IMR-90 (cell line): ENCODE measurements around the gene CHST3.
"Not testable (repeated sequence)": the region's sequence is repeated elsewhere in the genome, so short reads cannot be mapped to it uniquely, and the experiment has no call there.

Experiments used
- BHLHE40 ChIP-seq: fragments of 150-350 bp; IDR thresholded peaks from 2 replicates; pipeline ENCODE4 v1.6.1; 2016; ENCODE audit warnings: mild to moderate bottlenecking, low read depth, low read length
- CEBPB ChIP-seq: IDR thresholded peaks from 2 replicates; pipeline ENCODE4 v1.6.1; 2012; ENCODE audit warnings: low read depth, low read length, improper control_type of control experiment
- CHD1 ChIP-seq: IDR thresholded peaks from 2 replicates; pipeline ENCODE4 v1.6.1; 2012; ENCODE audit warnings: low read depth, low read length, improper control_type of control experiment
- CTCF ChIP-seq: conservative IDR thresholded peaks from 2 replicates; pipeline ENCODE4 v1.5.1; 2012; ENCODE audit warnings: mild to moderate bottlenecking, low read depth, low read length, improper control_type of control experiment
- ELK1 ChIP-seq: fragments of 150-350 bp; IDR thresholded peaks from 2 replicates; pipeline ENCODE4 v1.6.1; 2016; ENCODE audit warnings: low read depth, mild to moderate bottlenecking, low read length, moderate library complexity, borderline replicate concordance
- MAFK ChIP-seq: IDR thresholded peaks from 2 replicates; pipeline ENCODE4 v1.6.1; 2012; ENCODE audit warnings: low read depth, low read length, improper control_type of control experiment
- MAZ ChIP-seq: IDR thresholded peaks from 2 replicates; pipeline ENCODE4 v1.6.1; 2012; ENCODE audit warnings: low read depth, mild to moderate bottlenecking, low read length, improper control_type of control experiment, moderate library complexity, borderline replicate concordance
- MXI1 ChIP-seq: IDR thresholded peaks from 2 replicates; pipeline ENCODE4 v1.6.1; 2012; ENCODE audit warnings: low read depth, mild to moderate bottlenecking, low read length, moderate library complexity, borderline replicate concordance
- POLR2A ChIP-seq: IDR thresholded peaks from 2 replicates; pipeline ENCODE4 v1.6.1; 2012; ENCODE audit warnings: mild to moderate bottlenecking, low read depth, low read length
- RAD21 ChIP-seq: IDR thresholded peaks from 2 replicates; pipeline ENCODE4 v1.6.1; 2012; ENCODE audit warnings: low read length, improper control_type of control experiment
- RCOR1 ChIP-seq: IDR thresholded peaks from 2 replicates; pipeline ENCODE4 v1.6.1; 2012; ENCODE audit warnings: mild to moderate bottlenecking, low read length, improper control_type of control experiment; ENCODE audit not compliant: insufficient replicate concordance
- SMC3 ChIP-seq: fragments of 150-350 bp; IDR thresholded peaks from 2 replicates; pipeline ENCODE4 v1.6.1; 2016; ENCODE audit warnings: low read depth, mild to moderate bottlenecking, antibody characterized with exemption, low read length, moderate library complexity
- USF2 ChIP-seq: fragments of 150-350 bp; IDR thresholded peaks from 2 replicates; pipeline ENCODE4 v1.6.1; 2017; ENCODE audit warnings: mild to moderate bottlenecking, antibody characterized with exemption, low read length, low read depth

DNA sequence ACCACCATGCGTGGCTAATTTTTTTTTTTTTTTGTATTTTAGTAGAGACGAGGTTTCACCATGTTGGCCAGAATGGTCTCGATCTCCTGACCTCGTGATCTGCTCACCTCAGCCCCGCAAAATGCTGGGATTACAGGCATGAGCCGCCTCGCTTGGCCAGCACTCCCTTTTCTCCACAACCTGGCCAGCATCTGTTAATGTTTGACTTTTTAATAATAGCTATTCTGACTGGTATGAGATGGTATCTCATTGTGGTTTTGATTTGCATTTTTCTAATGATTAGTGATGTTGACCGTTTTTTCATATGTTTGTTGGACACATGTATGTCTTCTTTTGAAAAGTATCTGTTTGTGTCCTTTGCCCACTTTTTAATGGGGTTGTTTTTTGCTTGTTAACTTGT lies 3.8 kb downstream of the CHST3 start:
- TF ChIP-seq RAD21, MAFK, CTCF, CEBPB, USF2, POLR2A, SMC3, RCOR1, MXI1, ELK1, BHLHE40, MAZ, CHD1: not testable (repeated sequence)
